NCI-H2081 (cell line): ENCODE measurements around the gene INAVA.
"Not testable (repeated sequence)": the region's sequence is repeated elsewhere in the genome, so short reads cannot be mapped to it uniquely, and the experiment has no call there.

Experiments used
- DNase-seq, 2 experiments: peaks; one replicate each; lab custom pipeline; 2025; lab: John Stamatoyannopoulos, UW

INAVA gene

GRCh38 chr1:200921571-200922110, 26.9 kb downstream of the INAVA start:
- DNase-seq: no peak

GRCh38 chr1:200922406-200922805, 27.7 kb downstream of the INAVA start:
- DNase-seq: no peak

GRCh38 chr1:200923601-200924000, 28.9 kb downstream of the INAVA start:
- no peak for DNase-seq

- no peak for DNase-seq
Observed at GRCh38 chr1:200925831-200926230, 31.1 kb downstream of the INAVA start.

GRCh38 chr1:200929530-200930278, 35.0 kb downstream of the INAVA start:
- DNase-seq: no peak

GRCh38 chr1:200930285-200930684, 35.6 kb downstream of the INAVA start:
- DNase-seq: not testable (repeated sequence)

GRCh38 chr1:200931776-200932175, 37.1 kb downstream of the INAVA start:
- no peak for DNase-seq

GRCh38 chr1:200934676-200935245, 40.1 kb downstream of the INAVA start:
- no peak for DNase-seq

- not testable (repeated sequence) for DNase-seq
Observed at GRCh38 chr1:200935286-200935962, 40.7 kb downstream of the INAVA start.

- DNase-seq: no peak
Observed at GRCh38 chr1:200938955-200939354, 44.3 kb downstream of the INAVA start.

GRCh38 chr1:200945111-200945510, 50.4 kb downstream of the INAVA start:
- DNase-seq: no peak

GRCh38 chr1:200947059-200947566, 52.4 kb downstream of the INAVA start:
- DNase-seq: no peak

GRCh38 chr1:200949626-200950025, 54.9 kb downstream of the INAVA start:
- DNase-seq: no peak

- DNase-seq: no peak
Observed at GRCh38 chr1:200951016-200951415, 56.3 kb downstream of the INAVA start.

- no peak for DNase-seq
Observed at GRCh38 chr1:200954434-200954833, 59.7 kb downstream of the INAVA start.

- DNase-seq: no peak
Observed at GRCh38 chr1:200958597-200958996, 63.9 kb downstream of the INAVA start.

GRCh38 chr1:200959411-200959921, 64.8 kb downstream of the INAVA start:
- DNase-seq: no peak

- no peak for DNase-seq
Observed at GRCh38 chr1:200960236-200960947, 65.7 kb downstream of the INAVA start.

GRCh38 chr1:200960948-200961340, 66.2 kb downstream of the INAVA start:
- no peak for DNase-seq

GRCh38 chr1:200962151-200962550, 67.5 kb downstream of the INAVA start:
- not testable (repeated sequence) for DNase-seq

- DNase-seq: no peak
Observed at GRCh38 chr1:200962631-200963030, 67.9 kb downstream of the INAVA start.

GRCh38 chr1:200963076-200963475, 68.4 kb downstream of the INAVA start:
- DNase-seq: no peak
